HepG2 (cell line): ENCODE measurements around the gene FOXN3. TPM values are rescaled to one million over a fixed set of nuclear protein-coding genes. Genes with fewer than 3 reads are reported as not detected.

Experiments
- ATAC-seq: fragments of 200-7000 bp; cut with Tn5 transposase; 3 replicates; pipeline ENCODE4 v1.9.1; 2020; ENCODE audit warnings: mild to moderate bottlenecking, moderate library complexity
- BruUV-seq: library from RNA; stranded (reverse); fragments of 400-500 nt; replicated peaks from 2 replicates; lab custom pipeline; 2021; lab: Mats Ljungman, UMichigan
- CTCF ChIA-PET: fragments of 300-600 bp; formaldehyde crosslinking; extraction: SDS; loops from one replicate; lab custom pipeline; 2021; ENCODE audit warnings: low total read pairs, inconsistent platforms, low intra/inter-chr PET ratio; lab: Yijun Ruan, JAX
- POLR2A ChIA-PET: fragments of 350-600 bp; sonication (Branson Sonifier 250); formaldehyde crosslinking; loops from one replicate; lab custom pipeline; 2020; ENCODE audit warnings: antibody characterized with exemption, inconsistent platforms; lab: Yijun Ruan, JAX
- DNase-seq: peaks from one replicate; pipeline ENCODE4 v3.0.0-alpha.2; 2015; ENCODE audit warnings: low spot score
- FAIRE-seq: peaks from 3 replicates; lab custom pipeline; 2011; peaks lifted over from hg19 to GRCh38; lab: Jason Lieb, UNC
- H2AFZ ChIP-seq: one replicate; pipeline ENCODE4 v1.6.1; 2011; ENCODE audit warnings: low read length, inconsistent platforms
- H3K27ac ChIP-seq: fragments of 300-600 bp; 3 replicates; pipeline ENCODE4 v1.8.0; 2011; ENCODE audit warnings: mixed run types, mild to moderate bottlenecking, mixed read lengths, low read length, inconsistent platforms; ENCODE audit not compliant: insufficient read depth; ENCODE audit errors: extremely low read length
- H3K27me3 ChIP-seq, 2 experiments: fragments of 200-600 bp in 1 of 2; 2 replicates in 1 of 2; 3 replicates in 1 of 2; pipeline versions ENCODE4 v1.6.0 to v1.8.0; 2011; ENCODE audit warnings: low read length in 2 of 2, mild to moderate bottlenecking in 2 of 2, moderate library complexity in 2 of 2, inconsistent platforms in 1 of 2; ENCODE audit not compliant: insufficient read depth in 2 of 2, control insufficient read depth in 1 of 2
- H3K36me3 ChIP-seq, 2 experiments: fragments of 200-600 bp in 1 of 2; replicated peaks in 1 of 2; 2 replicates in 1 of 2; 3 replicates in 1 of 2; pipeline versions ENCODE4 v1.5.1 to v1.8.0; 2011; ENCODE audit warnings: low read length in 2 of 2, inconsistent platforms in 1 of 2; ENCODE audit not compliant: insufficient read depth in 2 of 2, control insufficient read depth in 1 of 2
- H3K4me1 ChIP-seq: 2 replicates; pipeline ENCODE4 v1.5.1; 2012; ENCODE audit warnings: low read length, inconsistent platforms; ENCODE audit not compliant: insufficient read depth
- H3K4me2 ChIP-seq: 2 replicates; pipeline ENCODE4 v1.6.0; 2011; ENCODE audit warnings: low read depth, low read length, inconsistent platforms
- H3K4me3 ChIP-seq, 3 experiments: fragments of 200-600 bp in 1 of 3; sonication (generic), shearing (Covaris generic) in 1 of 3; replicated peaks in 1 of 3; 2 replicates each; pipeline ENCODE4 v1.5.1; 2011 to 2016; ENCODE audit warnings: low read length in 3 of 3, inconsistent platforms in 2 of 3, low read depth in 2 of 3, mild to moderate bottlenecking in 2 of 3, control low read depth in 1 of 3, mixed read lengths in 1 of 3; ENCODE audit not compliant: insufficient read depth in 1 of 3
- H3K79me2 ChIP-seq: one replicate; pipeline ENCODE4 v1.6.1; 2011; ENCODE audit warnings: low read length, inconsistent platforms; ENCODE audit not compliant: insufficient read depth
- H3K9ac ChIP-seq: 2 replicates; pipeline ENCODE4 v1.6.0; 2011; ENCODE audit warnings: mild to moderate bottlenecking, low read depth, low read length, inconsistent platforms; ENCODE audit not compliant: insufficient read depth
- H3K9me3 ChIP-seq: 2 replicates; pipeline ENCODE4 v1.5.1; 2012; ENCODE audit warnings: mild to moderate bottlenecking, low read length
- H4K20me1 ChIP-seq: 2 replicates; pipeline ENCODE4 v1.6.0; 2011; ENCODE audit warnings: inconsistent platforms, mild to moderate bottlenecking, low read length, moderate library complexity; ENCODE audit not compliant: insufficient read depth
- DR1 ChIP-seq: sonication (generic); formaldehyde crosslinking; IDR thresholded peaks from 2 replicates; pipeline ENCODE4 v1.8.0; 2021; ENCODE audit warnings: mild to moderate bottlenecking, missing genetic modification reagents, inconsistent platforms
- HIVEP1 ChIP-seq: sonication (generic); formaldehyde crosslinking; IDR thresholded peaks from 2 replicates; pipeline ENCODE4 v1.4.0; 2020; ENCODE audit warnings: mild to moderate bottlenecking, missing genetic modification reagents
- RBM22 ChIP-seq: fragments of 200-400 bp; formaldehyde crosslinking; optimal IDR thresholded peaks from 2 replicates; pipeline ENCODE3; 2017; ENCODE audit warnings: mild to moderate bottlenecking, low read length, moderate library complexity
- RFXAP ChIP-seq: sonication (generic); formaldehyde crosslinking; IDR thresholded peaks from 2 replicates; pipeline ENCODE4 v1.4.0; 2020; ENCODE audit warnings: missing genetic modification reagents, borderline replicate concordance
- SOX6 ChIP-seq, 2 experiments: fragments of 450-650 bp in 1 of 2; sonication (generic) in 1 of 2; formaldehyde crosslinking in 1 of 2; IDR thresholded peaks; 2 replicates each; pipeline versions ENCODE4 v1.4.0 to v1.6.1; 2017 to 2020; ENCODE audit warnings: antibody characterized with exemption in 1 of 2, mild to moderate bottlenecking in 1 of 2, missing genetic modification reagents in 1 of 2
- ZNF263 ChIP-seq: sonication (generic); formaldehyde crosslinking; IDR thresholded peaks from 2 replicates; pipeline ENCODE4 v1.4.0; 2020; ENCODE audit warnings: missing genetic modification reagents
- ZNF782 ChIP-seq: sonication (generic); formaldehyde crosslinking; IDR thresholded peaks from 2 replicates; pipeline ENCODE4 v1.4.0; 2020; ENCODE audit warnings: missing genetic modification reagents, mild to moderate bottlenecking, borderline replicate concordance
- WGBS: methylation state at CpG from one replicate; pipeline ENCODE4 v1.1.6; 2017; ENCODE audit warnings: low lambda C conversion rate; 5-methylcytosine and 5-hydroxymethylcytosine counted together
- in situ Hi-C: cut with HindIII; loops from 2 replicates; pipeline ENCODE4 v1.10.0; 2017; ENCODE audit warnings: low pct_unique_long_range_greater_than_20kb; ENCODE audit not compliant: extremely low pct_ligation_motif_present
- intact Hi-C: fragments of 100-400 bp; cut with micrococcal nuclease; formaldehyde crosslinking; loops from one replicate; pipeline ENCODE4 v1.10.0; 2022; ENCODE audit not compliant: unreplicated experiment
- polyA plus RNA-seq, 8 experiments: library from polyadenylated mRNA; depleted of rRNA in 3 of 8; stranded (reverse) in 7 of 8; unstranded in 1 of 8; fragments of >200 nt; fragmentation: Illumina TruSeq in 4 of 8; extraction: Trizol in 4 of 8; gene quantifications; 2 replicates each; pipeline versions ENCODE4 v1.2.1 to v1.2.3, GENCODE V29; 2011 to 2016; ENCODE audit warnings: low read depth in 4 of 8, missing spikeins in 1 of 8, mixed read lengths in 1 of 8; ENCODE audit not compliant: insufficient read depth in 1 of 8
- total RNA-seq, 5 experiments: library from RNA; depleted of rRNA; stranded (reverse); fragments of >200 nt; fragmentation: Illumina TruSeq; extraction: Trizol; gene quantifications; 2 replicates each; pipeline ENCODE4 v1.2.3, GENCODE V29; 2016; ENCODE audit warnings: low read depth in 1 of 5
- TF ChIP-seq, protein P1 (sequence below): IDR thresholded peaks from 2 replicates; pipeline ENCODE4 v1.6.1; 2018; ENCODE audit warnings: missing genetic modification reagents
- TF ChIP-seq, protein P2 (sequence below): sonication (generic); formaldehyde crosslinking; IDR thresholded peaks from 2 replicates; pipeline ENCODE4 v1.9.0; 2021; ENCODE audit warnings: missing genetic modification reagents, borderline replicate concordance
- TF ChIP-seq, protein P3 (sequence below): sonication (generic); formaldehyde crosslinking; IDR thresholded peaks from 2 replicates; pipeline ENCODE4 v1.5.1; 2020; ENCODE audit warnings: mild to moderate bottlenecking, missing genetic modification reagents, moderate library complexity

Gene FOXN3
- total and polyA plus RNA-seq, 2 of the 13 experiments (the other 11 are each of a cell fraction or from before 2014, with no cell fraction given) = 32.4 to 70.2 TPM

DNA sequence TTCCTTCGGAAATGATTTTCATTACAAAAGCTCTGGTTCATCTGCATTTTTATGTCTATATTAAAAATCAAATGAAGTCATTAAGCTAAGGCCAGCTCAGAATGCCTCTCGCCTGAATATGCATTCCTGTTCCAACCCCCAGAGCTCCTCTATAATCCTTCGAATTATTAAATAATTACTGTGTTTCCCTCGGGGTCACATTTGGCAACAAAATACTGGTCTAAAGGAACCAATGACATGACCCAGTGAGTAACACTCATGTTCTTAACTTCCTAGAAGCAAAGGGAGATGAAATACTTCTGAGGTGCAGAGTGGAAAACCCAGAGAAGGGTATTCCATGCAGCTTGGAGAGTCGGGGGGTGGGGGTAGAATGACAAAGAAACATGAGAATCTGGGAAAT is 68.3 kb downstream of the FOXN3 start:
- FAIRE-seq = no peak
- 98% methylated on average over 5 of the region's 5 CpGs for WGBS
- ATAC-seq = no peak
- Histone ChIP-seq H3K79me2 (peaks cover 62% of the 10 kb centered on the region), H3K9ac (no peak overlapping the region), H3K9me3 (no peaks in the 10 kb centered on the region), H3K36me3 (peaks cover 23 to 57% of the 10 kb centered on the region in 2 experiments), H3K4me3 (no peak overlapping the region), H3K4me1 (peaks cover 50% of the 10 kb centered on the region), H3K27me3 (no peaks in the 10 kb centered on the region), H3K4me2 (no peak overlapping the region), H2AFZ (no peak overlapping the region), H4K20me1 (no peaks in the 10 kb centered on the region), H3K27ac (peak overlapping the region; percentile 89)
- intact Hi-C loops (no loop called here), in situ Hi-C loops (no loop called here)
- TF ChIP-seq RFXAP (CRISPR knock-in tag) = no peak
- TF ChIP-seq RBM22 = no peak
- TF ChIP-seq, protein P1, sequence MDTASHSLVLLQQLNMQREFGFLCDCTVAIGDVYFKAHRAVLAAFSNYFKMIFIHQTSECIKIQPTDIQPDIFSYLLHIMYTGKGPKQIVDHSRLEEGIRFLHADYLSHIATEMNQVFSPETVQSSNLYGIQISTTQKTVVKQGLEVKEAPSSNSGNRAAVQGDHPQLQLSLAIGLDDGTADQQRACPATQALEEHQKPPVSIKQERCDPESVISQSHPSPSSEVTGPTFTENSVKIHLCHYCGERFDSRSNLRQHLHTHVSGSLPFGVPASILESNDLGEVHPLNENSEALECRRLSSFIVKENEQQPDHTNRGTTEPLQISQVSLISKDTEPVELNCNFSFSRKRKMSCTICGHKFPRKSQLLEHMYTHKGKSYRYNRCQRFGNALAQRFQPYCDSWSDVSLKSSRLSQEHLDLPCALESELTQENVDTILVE (CRISPR knock-in tag) = no peak
- TF ChIP-seq HIVEP1 = no peak
- no peak for TF ChIP-seq DR1 (CRISPR knock-in tag)
- BruUV-seq = no TSS peak
- CTCF ChIA-PET = no interaction called here
- POLR2A ChIA-PET = interaction anchor here (1.2 kb wide), 1 partner anchor 9 kb away, joined by 4 read pairs; no protein-coding TSS in a partner anchor
- DNase-seq = no peak

DNA sequence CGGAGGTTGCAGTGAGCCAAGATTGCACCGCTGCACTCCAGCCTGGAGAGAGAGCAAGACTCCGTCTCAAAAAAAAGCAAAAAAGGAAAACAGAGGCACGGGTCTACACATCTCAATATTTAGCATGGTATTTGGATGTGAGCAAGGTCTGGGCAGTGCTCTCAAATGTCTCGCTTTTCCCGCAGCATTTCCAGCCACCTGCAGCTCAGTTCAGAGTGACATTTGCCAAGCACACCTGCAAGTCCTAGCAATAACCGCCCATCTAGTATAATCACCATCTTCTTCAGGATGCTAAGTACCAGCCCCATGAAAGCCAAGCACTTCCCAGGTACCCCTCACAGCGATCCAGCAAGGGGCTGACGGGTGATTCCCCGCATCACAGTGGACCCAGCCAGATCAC is 69.1 kb downstream of the FOXN3 start:
- FAIRE-seq = no peak
- H3K79me2 ChIP-seq = peaks cover 61% of the 10 kb centered on the region
- H3K4me2 ChIP-seq = no peak overlapping the region
- ATAC-seq = no peak
- no peak overlapping the region for H3K27ac ChIP-seq
- H3K9me3 ChIP-seq = no peaks in the 10 kb centered on the region
- ChIA-PET POLR2A (no interaction called here), CTCF (no interaction called here)
- H3K4me3 ChIP-seq = no peak overlapping the region
- H3K27me3 ChIP-seq = no peaks in the 10 kb centered on the region
- H3K4me1 ChIP-seq = peaks cover 50% of the 10 kb centered on the region
- no peak overlapping the region for H2AFZ ChIP-seq
- H3K36me3 ChIP-seq = peaks cover 23 to 58% of the 10 kb centered on the region in 2 experiments
- no peaks in the 10 kb centered on the region for H4K20me1 ChIP-seq
- BruUV-seq = no TSS peak
- no peak overlapping the region for H3K9ac ChIP-seq
- no peak for DNase-seq
- intact Hi-C loops (no loop called here), in situ Hi-C loops (no loop called here)
- 100% methylated on average over 8 of the region's 10 CpGs for WGBS
- TF ChIP-seq, protein P2, sequence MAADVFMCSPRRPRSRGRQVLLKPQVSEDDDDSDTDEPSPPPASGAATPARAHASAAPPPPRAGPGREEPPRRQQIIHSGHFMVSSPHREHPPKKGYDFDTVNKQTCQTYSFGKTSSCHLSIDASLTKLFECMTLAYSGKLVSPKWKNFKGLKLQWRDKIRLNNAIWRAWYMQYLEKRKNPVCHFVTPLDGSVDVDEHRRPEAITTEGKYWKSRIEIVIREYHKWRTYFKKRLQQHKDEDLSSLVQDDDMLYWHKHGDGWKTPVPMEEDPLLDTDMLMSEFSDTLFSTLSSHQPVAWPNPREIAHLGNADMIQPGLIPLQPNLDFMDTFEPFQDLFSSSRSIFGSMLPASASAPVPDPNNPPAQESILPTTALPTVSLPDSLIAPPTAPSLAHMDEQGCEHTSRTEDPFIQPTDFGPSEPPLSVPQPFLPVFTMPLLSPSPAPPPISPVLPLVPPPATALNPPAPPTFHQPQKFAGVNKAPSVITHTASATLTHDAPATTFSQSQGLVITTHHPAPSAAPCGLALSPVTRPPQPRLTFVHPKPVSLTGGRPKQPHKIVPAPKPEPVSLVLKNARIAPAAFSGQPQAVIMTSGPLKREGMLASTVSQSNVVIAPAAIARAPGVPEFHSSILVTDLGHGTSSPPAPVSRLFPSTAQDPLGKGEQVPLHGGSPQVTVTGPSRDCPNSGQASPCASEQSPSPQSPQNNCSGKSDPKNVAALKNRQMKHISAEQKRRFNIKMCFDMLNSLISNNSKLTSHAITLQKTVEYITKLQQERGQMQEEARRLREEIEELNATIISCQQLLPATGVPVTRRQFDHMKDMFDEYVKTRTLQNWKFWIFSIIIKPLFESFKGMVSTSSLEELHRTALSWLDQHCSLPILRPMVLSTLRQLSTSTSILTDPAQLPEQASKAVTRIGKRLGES (CRISPR knock-in tag) = no peak
- TF ChIP-seq ZNF263 (CRISPR knock-in tag) = no peak
- TF ChIP-seq SOX6 (IDR thresholded peaks at IDR 0.05) = no peak
- 0 out of 2 replicates have a peak, but pooled peaks have one; percentile 5 for TF ChIP-seq SOX6 (CRISPR knock-in tag; IDR thresholded peaks at IDR 0.05)
- TF ChIP-seq, protein P3, sequence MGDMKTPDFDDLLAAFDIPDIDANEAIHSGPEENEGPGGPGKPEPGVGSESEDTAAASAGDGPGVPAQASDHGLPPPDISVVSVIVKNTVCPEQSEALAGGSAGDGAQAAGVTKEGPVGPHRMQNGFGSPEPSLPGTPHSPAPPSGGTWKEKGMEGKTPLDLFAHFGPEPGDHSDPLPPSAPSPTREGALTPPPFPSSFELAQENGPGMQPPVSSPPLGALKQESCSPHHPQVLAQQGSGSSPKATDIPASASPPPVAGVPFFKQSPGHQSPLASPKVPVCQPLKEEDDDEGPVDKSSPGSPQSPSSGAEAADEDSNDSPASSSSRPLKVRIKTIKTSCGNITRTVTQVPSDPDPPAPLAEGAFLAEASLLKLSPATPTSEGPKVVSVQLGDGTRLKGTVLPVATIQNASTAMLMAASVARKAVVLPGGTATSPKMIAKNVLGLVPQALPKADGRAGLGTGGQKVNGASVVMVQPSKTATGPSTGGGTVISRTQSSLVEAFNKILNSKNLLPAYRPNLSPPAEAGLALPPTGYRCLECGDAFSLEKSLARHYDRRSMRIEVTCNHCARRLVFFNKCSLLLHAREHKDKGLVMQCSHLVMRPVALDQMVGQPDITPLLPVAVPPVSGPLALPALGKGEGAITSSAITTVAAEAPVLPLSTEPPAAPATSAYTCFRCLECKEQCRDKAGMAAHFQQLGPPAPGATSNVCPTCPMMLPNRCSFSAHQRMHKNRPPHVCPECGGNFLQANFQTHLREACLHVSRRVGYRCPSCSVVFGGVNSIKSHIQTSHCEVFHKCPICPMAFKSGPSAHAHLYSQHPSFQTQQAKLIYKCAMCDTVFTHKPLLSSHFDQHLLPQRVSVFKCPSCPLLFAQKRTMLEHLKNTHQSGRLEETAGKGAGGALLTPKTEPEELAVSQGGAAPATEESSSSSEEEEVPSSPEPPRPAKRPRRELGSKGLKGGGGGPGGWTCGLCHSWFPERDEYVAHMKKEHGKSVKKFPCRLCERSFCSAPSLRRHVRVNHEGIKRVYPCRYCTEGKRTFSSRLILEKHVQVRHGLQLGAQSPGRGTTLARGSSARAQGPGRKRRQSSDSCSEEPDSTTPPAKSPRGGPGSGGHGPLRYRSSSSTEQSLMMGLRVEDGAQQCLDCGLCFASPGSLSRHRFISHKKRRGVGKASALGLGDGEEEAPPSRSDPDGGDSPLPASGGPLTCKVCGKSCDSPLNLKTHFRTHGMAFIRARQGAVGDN = peak; percentile 31
- TF ChIP-seq ZNF782 (CRISPR knock-in tag) = no peak
